Endothelial cell of hepatic sinusoid (primary cell): ENCODE data around the gene CCDC38.
"Not testable (repeated sequence)": the region's sequence is repeated elsewhere in the genome, so short reads cannot be mapped to it uniquely, and the experiment has no call there.

Source experiments
- in situ Hi-C: cut with HindIII; loops from 2 replicates; pipeline ENCODE4 v1.10.0; 2017; ENCODE audit warnings: low sequenced_read_pairs

The CCDC38 gene

GRCh38 chr12:95942524-95943329 lies at the start of gene CCDC38:
CCDC38 (minus strand) TSS chr12:95942614; CDS start chr12:95936509, 6,105 bp downstream.
- in situ Hi-C loops: loop anchor here (5.0 kb wide), 1 partner anchor 85 kb away; the partner anchor contains the start of gene SNRPF

GRCh38 chr12:95990136-95990535 lies 47.7 kb upstream of the CCDC38 start:
- in situ Hi-C loops: no loop called here

GRCh38 chr12:95989504-95990123 lies 47.2 kb upstream of the CCDC38 start:
- in situ Hi-C loops: no loop called here

GRCh38 chr12:95988506-95989275 lies 46.3 kb upstream of the CCDC38 start:
- in situ Hi-C loops: no loop called here

- in situ Hi-C loops: no loop called here
These were observed 44.5 kb upstream of the CCDC38 start for GRCh38 chr12:95986635-95987570.

GRCh38 chr12:95984682-95985081 lies 42.3 kb upstream of the CCDC38 start:
- in situ Hi-C loops: no loop called here

GRCh38 chr12:95982602-95983001 lies 40.2 kb upstream of the CCDC38 start:
- in situ Hi-C loops: no loop called here

- in situ Hi-C loops: no loop called here
These were observed 38.0 kb upstream of the CCDC38 start for GRCh38 chr12:95980437-95980836.

- in situ Hi-C loops: no loop called here
These were observed 36.4 kb upstream of the CCDC38 start for GRCh38 chr12:95978774-95979173.

- in situ Hi-C loops: no loop called here
These were observed 35.9 kb upstream of the CCDC38 start for GRCh38 chr12:95978351-95978750.

- in situ Hi-C loops: no loop called here
These were observed 35.4 kb upstream of the CCDC38 start for GRCh38 chr12:95977764-95978305.

GRCh38 chr12:95976416-95976832 lies 34.0 kb upstream of the CCDC38 start:
- in situ Hi-C loops: no loop called here

- in situ Hi-C loops: no loop called here
These were observed 33.1 kb upstream of the CCDC38 start for GRCh38 chr12:95975491-95975890.

GRCh38 chr12:95974358-95974757 lies 31.9 kb upstream of the CCDC38 start:
- in situ Hi-C loops: no loop called here

GRCh38 chr12:95972832-95973456 lies 30.5 kb upstream of the CCDC38 start:
- in situ Hi-C loops: no loop called here

GRCh38 chr12:95970905-95971304 lies 28.5 kb upstream of the CCDC38 start:
- in situ Hi-C loops: no loop called here

- in situ Hi-C loops: not testable (repeated sequence)
These were observed 26.7 kb upstream of the CCDC38 start for GRCh38 chr12:95969116-95969515.

- in situ Hi-C loops: no loop called here
These were observed 24.9 kb upstream of the CCDC38 start for GRCh38 chr12:95967301-95967700.

GRCh38 chr12:95966287-95966870 lies 24.0 kb upstream of the CCDC38 start:
- in situ Hi-C loops: no loop called here
